Endothelial cell (in vitro differentiated cells): ENCODE results near the gene DPCD. TPM values are rescaled to one million over a fixed set of nuclear protein-coding genes. Genes with fewer than 3 reads are reported as not detected.

Source experiments
- DNase-seq: peaks from one replicate; pipeline ENCODE4 v3.0.0; 2021; ENCODE audit warnings: low spot score
- H3K27ac Mint-ChIP-seq: one replicate; pipeline ENCODE4 v1.8.0; 2021; ENCODE audit warnings: mixed read lengths, inconsistent platforms; ENCODE audit not compliant: unreplicated experiment
- H3K27me3 Mint-ChIP-seq: one replicate; pipeline ENCODE4 v1.8.0; 2021; ENCODE audit warnings: mild to moderate bottlenecking, moderate library complexity, mixed read lengths, inconsistent platforms; ENCODE audit not compliant: unreplicated experiment
- H3K36me3 Mint-ChIP-seq: one replicate; pipeline ENCODE4 v1.8.0; 2021; ENCODE audit warnings: mild to moderate bottlenecking, low read depth, mixed read lengths, inconsistent platforms; ENCODE audit not compliant: unreplicated experiment
- H3K4me1 Mint-ChIP-seq: one replicate; pipeline ENCODE4 v1.8.0; 2021; ENCODE audit warnings: mild to moderate bottlenecking, mixed read lengths, inconsistent platforms; ENCODE audit not compliant: unreplicated experiment
- H3K4me3 Mint-ChIP-seq: one replicate; pipeline ENCODE4 v1.8.0; 2021; ENCODE audit warnings: mild to moderate bottlenecking, mixed read lengths, inconsistent platforms; ENCODE audit not compliant: unreplicated experiment
- H3K9me3 Mint-ChIP-seq: one replicate; pipeline ENCODE4 v1.8.0; 2021; ENCODE audit warnings: mixed read lengths, inconsistent platforms; ENCODE audit not compliant: unreplicated experiment
- CTCF ChIP-seq: fragments of 200-600 bp; sonication (generic); IDR thresholded peaks from one replicate; pipeline ENCODE4 v1.5.0; 2021; ENCODE audit warnings: antibody characterized with exemption; ENCODE audit not compliant: unreplicated experiment
- microRNA-seq: library from miRNA; unstranded; fragments of <30 nt; microRNA quantifications from one replicate; pipeline ENCODE4, GENCODE V29; 2020; ENCODE audit not compliant: unreplicated experiment
- total RNA-seq: library from RNA; stranded (reverse); fragmentation: NEBNext Ultra II Directional; extraction: Animal tissue kit (Norgen Biotek cat#: 25700); gene quantifications from one replicate; pipeline ENCODE4 v1.2.1, GENCODE V29; 2021; ENCODE audit not compliant: unreplicated experiment

Gene DPCD
- total RNA-seq, 1 donor from 2014 or later = 16.7 TPM

DNA sequence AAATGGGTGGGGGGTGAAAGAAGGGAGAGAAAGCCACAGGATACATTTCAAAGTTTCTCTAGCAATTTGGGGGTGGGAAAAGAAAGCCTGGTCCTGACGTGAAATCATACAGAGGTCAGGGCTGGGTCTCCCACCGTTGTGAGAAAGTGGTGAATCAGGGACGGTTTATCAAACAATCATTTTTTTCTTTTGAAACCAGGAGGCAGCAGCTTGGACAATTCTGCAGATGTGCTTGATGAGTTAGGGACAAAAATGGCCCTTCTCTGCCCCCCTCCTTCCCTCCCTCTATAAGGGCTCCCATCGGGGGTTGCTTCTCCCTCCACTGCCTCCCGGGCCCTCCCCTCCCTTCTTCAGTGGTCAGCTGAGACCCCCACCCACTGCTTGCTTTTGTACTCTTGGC is 63.2 kb downstream of the DPCD start:
- H3K27me3 Mint-ChIP-seq = no peaks in the 10 kb centered on the region
- H3K4me1 Mint-ChIP-seq = no peaks in the 10 kb centered on the region
- H3K27ac Mint-ChIP-seq = no peak overlapping the region
- no peak for TF ChIP-seq CTCF
- H3K4me3 Mint-ChIP-seq = no peak overlapping the region
- peaks cover 22% of the 10 kb centered on the region for H3K36me3 Mint-ChIP-seq
- DNase-seq = no peak
- H3K9me3 Mint-ChIP-seq = no peaks in the 10 kb centered on the region

- DNase-seq = no peak
- Mint-ChIP-seq H3K4me3 (no peak overlapping the region), H3K36me3 (peaks cover 20% of the 10 kb centered on the region), H3K27ac (no peak overlapping the region), H3K9me3 (no peaks in the 10 kb centered on the region), H3K4me1 (no peaks in the 10 kb centered on the region), H3K27me3 (no peaks in the 10 kb centered on the region)
- no peak for TF ChIP-seq CTCF
These were observed 65.4 kb downstream of the DPCD start for GRCh38 chr10:101653536-101653935.

DNA sequence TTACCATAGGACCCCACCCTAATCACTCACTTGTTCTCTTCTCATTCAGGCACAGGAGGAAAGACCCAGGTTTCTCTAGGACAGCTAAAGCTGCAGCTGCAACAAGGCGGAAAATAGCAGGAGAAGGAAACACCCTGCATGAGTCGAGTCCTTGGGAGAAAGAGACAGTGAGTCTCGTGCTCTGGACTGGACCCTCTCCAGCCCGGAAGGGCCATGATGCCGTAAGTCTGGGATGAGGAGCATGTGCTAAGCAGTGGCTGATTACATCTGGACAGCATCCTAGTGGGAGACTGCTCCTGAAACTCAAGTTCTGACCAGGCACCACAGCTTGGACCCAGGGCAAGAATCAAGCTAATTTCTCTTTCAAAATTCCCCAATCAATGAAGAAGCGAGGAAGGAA is 67.4 kb downstream of the DPCD start:
- no peak overlapping the region for H3K4me3 Mint-ChIP-seq
- TF ChIP-seq CTCF = no peak
- H3K9me3 Mint-ChIP-seq = no peaks in the 10 kb centered on the region
- peaks cover 2% of the 10 kb centered on the region for H3K4me1 Mint-ChIP-seq
- DNase-seq = no peak
- H3K27me3 Mint-ChIP-seq = no peaks in the 10 kb centered on the region
- H3K27ac Mint-ChIP-seq = no peak overlapping the region
- peaks cover 13% of the 10 kb centered on the region for H3K36me3 Mint-ChIP-seq

- DNase-seq = no peak
- Mint-ChIP-seq H3K4me3 (no peak overlapping the region), H3K27me3 (no peaks in the 10 kb centered on the region), H3K9me3 (no peaks in the 10 kb centered on the region), H3K27ac (no peak overlapping the region), H3K36me3 (peaks cover 15% of the 10 kb centered on the region), H3K4me1 (peaks cover 5% of the 10 kb centered on the region)
- no peak for TF ChIP-seq CTCF
These were observed 68.8 kb downstream of the DPCD start for GRCh38 chr10:101656890-101657289.

DNA sequence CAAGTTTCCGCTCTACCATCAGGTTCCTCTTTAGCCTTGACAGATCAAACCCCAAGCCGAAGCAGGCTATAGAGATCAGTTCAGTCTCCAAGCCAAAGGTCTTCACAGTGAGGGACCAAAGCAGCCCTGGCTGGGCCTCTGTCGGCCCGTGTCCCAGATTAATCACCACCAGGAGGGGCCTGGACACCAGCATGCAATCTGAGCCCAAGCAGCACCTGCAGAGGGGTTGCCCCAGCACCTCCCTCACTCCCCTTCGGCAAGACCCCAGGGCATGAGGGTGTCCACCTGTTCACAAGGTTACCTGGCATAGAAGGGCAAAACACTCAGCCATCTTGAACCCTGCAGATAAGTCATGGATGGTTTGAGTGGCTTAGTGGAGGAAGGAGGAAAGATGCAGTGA is 70.9 kb downstream of the DPCD start:
- no peak for DNase-seq
- TF ChIP-seq CTCF = no peak
- Mint-ChIP-seq H3K9me3 (no peaks in the 10 kb centered on the region), H3K4me1 (peaks cover 5% of the 10 kb centered on the region), H3K36me3 (peaks cover 24% of the 10 kb centered on the region), H3K27me3 (no peaks in the 10 kb centered on the region), H3K4me3 (no peak overlapping the region), H3K27ac (no peak overlapping the region)

Small RNAs within 50 kb of the gene (microRNA-seq; reads per million reads assigned to microRNA genes)
- gene MIR3158-1 (not detected), gene MIR3158-2 (not detected)

Other genes starting within 250 kb of the DPCD start
- gene BTRC, start 234.2 kb upstream of the DPCD start, total RNA-seq = 27.5 TPM
- gene POLL, start 64 bp upstream of the DPCD start, total RNA-seq = 44.8 TPM
- 36.0 TPM for gene FBXW4, start 106.8 kb downstream of the DPCD start, total RNA-seq
- gene FGF8, start 187.8 kb downstream of the DPCD start, total RNA-seq = 1.1 TPM
- 54.7 TPM for gene NPM3, start 195.1 kb downstream of the DPCD start, total RNA-seq
- 115 TPM for gene OGA, start 230.1 kb downstream of the DPCD start, total RNA-seq